SK-N-SH (cell line): Measurements from ENCODE around the gene MAGI2.

Experiments used
- EP300 ChIP-seq, 2 experiments: IDR thresholded peaks; 2 replicates each; pipeline versions ENCODE4 v1.4.0 to v1.6.1; 2012; ENCODE audit warnings: borderline replicate concordance in 1 of 2, low read depth in 1 of 2, low read length in 1 of 2
- RAD21 ChIP-seq: IDR thresholded peaks from 2 replicates; pipeline ENCODE4 v1.6.1; 2012; ENCODE audit warnings: mild to moderate bottlenecking, low read length
- RFX5 ChIP-seq: IDR thresholded peaks from 2 replicates; pipeline ENCODE4 v1.6.1; 2012; ENCODE audit warnings: mild to moderate bottlenecking, improper control_type of control experiment, low read length
- RXRA ChIP-seq: IDR thresholded peaks from 2 replicates; pipeline ENCODE4 v1.4.0; 2012; ENCODE audit warnings: low read depth, mild to moderate bottlenecking, borderline replicate concordance
- TAF1 ChIP-seq: IDR thresholded peaks from 2 replicates; pipeline ENCODE4 v1.6.1; 2012; ENCODE audit warnings: low read depth, mild to moderate bottlenecking, low read length, moderate library complexity, borderline replicate concordance
- TF ChIP-seq, protein P1 (sequence below): fragments of 200-600 bp; sonication (generic); IDR thresholded peaks from 2 replicates; pipeline ENCODE4 v1.6.1; 2017; ENCODE audit warnings: antibody characterized with exemption, mild to moderate bottlenecking, moderate library complexity

DNA sequence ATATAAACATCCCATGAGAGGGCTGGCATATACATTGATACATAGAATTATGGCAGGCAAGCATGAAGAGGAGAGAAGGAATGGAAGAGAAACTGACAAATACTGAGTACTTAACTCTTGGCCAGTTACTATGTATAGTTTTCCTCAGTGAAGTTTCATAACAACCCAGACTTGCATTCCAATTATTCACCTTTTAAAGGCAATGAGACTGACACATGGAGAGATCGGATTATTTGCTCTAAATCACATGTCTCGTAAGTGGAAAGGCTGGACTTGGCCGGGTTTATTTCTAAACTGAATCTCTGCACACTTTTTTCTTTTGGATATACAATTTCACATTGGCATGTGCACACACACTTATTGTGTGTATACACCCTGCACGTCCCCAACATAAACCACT, 1106.6 kb downstream of the MAGI2 start:
- TF ChIP-seq, protein P1, sequence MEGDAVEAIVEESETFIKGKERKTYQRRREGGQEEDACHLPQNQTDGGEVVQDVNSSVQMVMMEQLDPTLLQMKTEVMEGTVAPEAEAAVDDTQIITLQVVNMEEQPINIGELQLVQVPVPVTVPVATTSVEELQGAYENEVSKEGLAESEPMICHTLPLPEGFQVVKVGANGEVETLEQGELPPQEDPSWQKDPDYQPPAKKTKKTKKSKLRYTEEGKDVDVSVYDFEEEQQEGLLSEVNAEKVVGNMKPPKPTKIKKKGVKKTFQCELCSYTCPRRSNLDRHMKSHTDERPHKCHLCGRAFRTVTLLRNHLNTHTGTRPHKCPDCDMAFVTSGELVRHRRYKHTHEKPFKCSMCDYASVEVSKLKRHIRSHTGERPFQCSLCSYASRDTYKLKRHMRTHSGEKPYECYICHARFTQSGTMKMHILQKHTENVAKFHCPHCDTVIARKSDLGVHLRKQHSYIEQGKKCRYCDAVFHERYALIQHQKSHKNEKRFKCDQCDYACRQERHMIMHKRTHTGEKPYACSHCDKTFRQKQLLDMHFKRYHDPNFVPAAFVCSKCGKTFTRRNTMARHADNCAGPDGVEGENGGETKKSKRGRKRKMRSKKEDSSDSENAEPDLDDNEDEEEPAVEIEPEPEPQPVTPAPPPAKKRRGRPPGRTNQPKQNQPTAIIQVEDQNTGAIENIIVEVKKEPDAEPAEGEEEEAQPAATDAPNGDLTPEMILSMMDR: no peak
- TF ChIP-seq RXRA (no peak), EP300 (IDR thresholded peaks at IDR 0.05; ENCODE audit: borderline replicate concordance in 1 of 2, low read depth in 1 of 2, low read length in 1 of 2) (no peak), TAF1 (no peak), RAD21 (no peak), RFX5 (no peak)
